Measurements from ENCODE around the gene SLC16A3. TPM values are rescaled to one million over a fixed set of nuclear protein-coding genes. Genes with fewer than 3 reads are reported as not detected.
A peak's percentile ranks its signal among the peaks of the same experiment; 100 is the strongest.
"Not testable (repeated sequence)": the region's sequence is repeated elsewhere in the genome, so short reads cannot be mapped to it uniquely, and the experiment has no call there.

Gene SLC16A3
- total and polyA plus RNA-seq, 9 of the 15 experiments (the other 6 are each of a cell fraction or from before 2014, with no cell fraction given), result 0.11 to 5.4 (median 1.2) TPM; not detected in 2

- H3K27me3 ChIP-seq (ENCODE audit: control insufficient read depth in 2 of 2, insufficient read depth in 2 of 2, low read length in 2 of 2); H3K4me2 ChIP-seq (ENCODE audit: insufficient read depth, low read length); intact Hi-C loops (cut with micrococcal nuclease); H3K9ac ChIP-seq (ENCODE audit: insufficient read depth in 1 of 2, low read depth in 2 of 2, low read length in 2 of 2); H3K9me3 ChIP-seq (replicated peaks; ENCODE audit: control insufficient read depth, insufficient read depth, low read depth, low read length); DNase-seq (ENCODE audit: extremely low read depth in 1 of 4, low spot score in 3 of 4); CTCF ChIA-PET (ENCODE audit: low intra/inter-chr PET ratio); H3K27ac ChIP-seq (ENCODE audit: extremely low read depth, low read depth, low read length); H3K4me1 ChIP-seq (replicated peaks in 1 of 2; ENCODE audit: control insufficient read depth in 2 of 2, insufficient read depth in 2 of 2, low read length in 2 of 2); H3K9me1 ChIP-seq (ENCODE audit: control insufficient read depth, insufficient read depth, low read length); FAIRE-seq; ATAC-seq; H3K4me3 ChIP-seq; BruUV-seq (replicated peaks); H4K20me1 ChIP-seq (replicated peaks; ENCODE audit: control insufficient read depth, insufficient read depth, low read length); H2AFZ ChIP-seq (ENCODE audit: low read depth, low read length); in situ Hi-C loops (cut with MboI); TF ChIP-seq TEAD4 (CRISPR knock-in tag; IDR thresholded peaks at IDR 0.05; ENCODE audit: borderline replicate concordance): not testable (repeated sequence)
- Histone ChIP-seq H3K36me3 (ENCODE audit: control insufficient read depth, insufficient read depth, low read length) (peaks cover 99% of the 10 kb centered on the region), H3K79me2 (ENCODE audit: control insufficient read depth, insufficient read depth, low read length) (peaks cover 91% of the 10 kb centered on the region)
- POLR2A ChIA-PET, result interaction anchor here (0.6 to 0.9 kb wide), 3 partner anchors 8 to 296 kb away, joined by 3 read pairs; no protein-coding TSS in a partner anchor
- 90% methylated on average over 8 of the region's 8 CpGs for WGBS (ENCODE audit: insufficient coverage, low coverage, missing lambda C conversion rate)
- 0 out of 2 replicates have a peak, but pooled peaks have one; percentile 24 for TF ChIP-seq HLTF (IDR thresholded peaks at IDR 0.05)
- peak; percentile 80 for TF ChIP-seq SUPT5H (IDR thresholded peaks at IDR 0.05)
- 0 out of 2 replicates have a peak, but pooled peaks have one; percentile 19 for TF ChIP-seq NKRF (IDR thresholded peaks at IDR 0.05; ENCODE audit: borderline replicate concordance)
- peak; percentile 72 for TF ChIP-seq POLR2B (IDR thresholded peaks at IDR 0.05; ENCODE audit: low read depth, partially characterized antibody)
- TF ChIP-seq, protein P1, sequence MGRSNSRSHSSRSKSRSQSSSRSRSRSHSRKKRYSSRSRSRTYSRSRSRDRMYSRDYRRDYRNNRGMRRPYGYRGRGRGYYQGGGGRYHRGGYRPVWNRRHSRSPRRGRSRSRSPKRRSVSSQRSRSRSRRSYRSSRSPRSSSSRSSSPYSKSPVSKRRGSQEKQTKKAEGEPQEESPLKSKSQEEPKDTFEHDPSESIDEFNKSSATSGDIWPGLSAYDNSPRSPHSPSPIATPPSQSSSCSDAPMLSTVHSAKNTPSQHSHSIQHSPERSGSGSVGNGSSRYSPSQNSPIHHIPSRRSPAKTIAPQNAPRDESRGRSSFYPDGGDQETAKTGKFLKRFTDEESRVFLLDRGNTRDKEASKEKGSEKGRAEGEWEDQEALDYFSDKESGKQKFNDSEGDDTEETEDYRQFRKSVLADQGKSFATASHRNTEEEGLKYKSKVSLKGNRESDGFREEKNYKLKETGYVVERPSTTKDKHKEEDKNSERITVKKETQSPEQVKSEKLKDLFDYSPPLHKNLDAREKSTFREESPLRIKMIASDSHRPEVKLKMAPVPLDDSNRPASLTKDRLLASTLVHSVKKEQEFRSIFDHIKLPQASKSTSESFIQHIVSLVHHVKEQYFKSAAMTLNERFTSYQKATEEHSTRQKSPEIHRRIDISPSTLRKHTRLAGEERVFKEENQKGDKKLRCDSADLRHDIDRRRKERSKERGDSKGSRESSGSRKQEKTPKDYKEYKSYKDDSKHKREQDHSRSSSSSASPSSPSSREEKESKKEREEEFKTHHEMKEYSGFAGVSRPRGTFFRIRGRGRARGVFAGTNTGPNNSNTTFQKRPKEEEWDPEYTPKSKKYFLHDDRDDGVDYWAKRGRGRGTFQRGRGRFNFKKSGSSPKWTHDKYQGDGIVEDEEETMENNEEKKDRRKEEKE (IDR thresholded peaks at IDR 0.05; ENCODE audit: borderline replicate concordance in 1 of 2, control insufficient read depth in 1 of 2, low read depth in 2 of 2, low read length in 1 of 2), result 0 out of 4 replicates have a peak, but pooled peaks of 1 of the 2 experiments have one; percentile 25
- peak; percentile 90 for TF ChIP-seq MEIS2 (IDR thresholded peaks at IDR 0.05; ENCODE audit: partially characterized antibody)
- TF ChIP-seq TEAD4 (IDR thresholded peaks at IDR 0.05; ENCODE audit: low read length), result peak; percentile 2; the same call in 1 of the 2 replicates
- TF ChIP-seq, protein P2, sequence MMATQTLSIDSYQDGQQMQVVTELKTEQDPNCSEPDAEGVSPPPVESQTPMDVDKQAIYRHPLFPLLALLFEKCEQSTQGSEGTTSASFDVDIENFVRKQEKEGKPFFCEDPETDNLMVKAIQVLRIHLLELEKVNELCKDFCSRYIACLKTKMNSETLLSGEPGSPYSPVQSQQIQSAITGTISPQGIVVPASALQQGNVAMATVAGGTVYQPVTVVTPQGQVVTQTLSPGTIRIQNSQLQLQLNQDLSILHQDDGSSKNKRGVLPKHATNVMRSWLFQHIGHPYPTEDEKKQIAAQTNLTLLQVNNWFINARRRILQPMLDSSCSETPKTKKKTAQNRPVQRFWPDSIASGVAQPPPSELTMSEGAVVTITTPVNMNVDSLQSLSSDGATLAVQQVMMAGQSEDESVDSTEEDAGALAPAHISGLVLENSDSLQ (IDR thresholded peaks at IDR 0.05), result peak; percentile 86
- TF ChIP-seq LEF1 (IDR thresholded peaks at IDR 0.05), result peak; percentile 84
- peak; percentile 96 for TF ChIP-seq ARHGAP35 (IDR thresholded peaks at IDR 0.05; ENCODE audit: partially characterized antibody)
- TF ChIP-seq POLR2A (conservative IDR thresholded peaks at IDR 0.05), result peak; percentile 57
- peak in 1 of 2 experiments; percentile 15; a peak in 1 of 3 replicates for TF ChIP-seq CBX3 (IDR thresholded peaks at IDR 0.05; ENCODE audit: borderline replicate concordance in 1 of 2, low read length in 2 of 2)
- TF ChIP-seq PML (IDR thresholded peaks at IDR 0.05; ENCODE audit: low read length), result peak; percentile 37; the same call in 1 of the 2 replicates
- TF ChIP-seq TRIM24 (IDR thresholded peaks at IDR 0.05), result peak in 1 of 2 experiments; percentile 35; a peak in 1 of 4 replicates
Observed at GRCh38 chr17:82259972-82260961, 31.4 kb downstream of the SLC16A3 start.
